ENCODE results near the gene TEX51.

- TF ChIP-seq CREB1 (IDR thresholded peaks at IDR 0.05; ENCODE audit: low read depth) (no peak), CEBPB (IDR thresholded peaks at IDR 0.05) (no peak), REST (IDR thresholded peaks at IDR 0.05; ENCODE audit: low read depth) (no peak)
Measured at GRCh38 chr2:126945118-126945517, 46.4 kb downstream of the TEX51 start.
